Heart right ventricle (tissue), 16 donors: ENCODE results near the gene FKBP4. TPM values are rescaled to one million over a fixed set of nuclear protein-coding genes. Genes with fewer than 3 reads are reported as not detected.

Experiments used
- ATAC-seq, 8 donors: fragments of 200-7000 bp; cut with Tn5 transposase; one replicate each; pipeline ENCODE4 v1.9.1; 2020; ENCODE audit warnings: mild to moderate bottlenecking in 8 of 8, moderate library complexity in 8 of 8, moderate number of reproducible peaks in 1 of 8
- DNase-seq, 2 donors: peaks; one replicate each; pipeline ENCODE4 v3.0.0-alpha.2; 2020
- H3K27ac ChIP-seq, 10 donors: fragments of 200-600 bp; sonication (generic) in 2 of 10; one replicate each; pipeline versions ENCODE4 v1.5.0 to v1.8.0; 2020 to 2022; ENCODE audit warnings: mild to moderate bottlenecking in 3 of 10
- H3K27me3 ChIP-seq, 7 donors: fragments of 200-600 bp; one replicate each; pipeline ENCODE4 v1.8.0; 2021 to 2022; ENCODE audit warnings: mild to moderate bottlenecking in 2 of 7
- H3K36me3 ChIP-seq, 9 donors: fragments of 200-600 bp; sonication (generic) in 1 of 9; one replicate each; pipeline versions ENCODE4 v1.5.0 to v1.8.0; 2020 to 2022; ENCODE audit warnings: mild to moderate bottlenecking in 2 of 9
- H3K4me1 ChIP-seq, 9 donors: fragments of 200-600 bp; sonication (generic) in 1 of 9; one replicate each; pipeline versions ENCODE4 v1.5.0 to v1.8.0; 2020 to 2022; ENCODE audit warnings: mild to moderate bottlenecking in 4 of 9
- H3K4me3 ChIP-seq, 10 donors: fragments of 200-600 bp; sonication (generic) in 2 of 10; one replicate each; pipeline versions ENCODE4 v1.5.0 to v1.8.0; 2020 to 2022; ENCODE audit warnings: mild to moderate bottlenecking in 7 of 10, moderate library complexity in 2 of 10
- H3K9me3 ChIP-seq, 11 donors: fragments of 200-600 bp in 10 of 11; sonication (generic) in 2 of 11; one replicate each; pipeline versions ENCODE4 v1.5.0 to v1.8.0; 2013 to 2022; ENCODE audit warnings: mild to moderate bottlenecking in 2 of 11, control low read depth in 1 of 11, moderate library complexity in 1 of 11
- WGBS, 2 donors: extraction: QIAGEN DNeasy Blood & Tissue Kit; methylation state at CpG; one replicate each; pipeline ENCODE4 v1.1.7; 2013; ENCODE audit warnings: inconsistent platforms in 1 of 2; 5-methylcytosine and 5-hydroxymethylcytosine counted together
- intact Hi-C, 10 donors: fragments of 100-400 bp; cut with DNase I; formaldehyde crosslinking; loops; one replicate each; pipeline versions ENCODE4 v1.11.1 to v1.14.2; 2022
- polyA plus RNA-seq, 2 donors: library from polyadenylated mRNA; stranded (reverse); fragments of 200-250 nt; gene quantifications; one replicate each; pipeline ENCODE4 v1.2.3, GENCODE V29; 2013
- total RNA-seq, 10 donors: library from RNA; stranded (reverse); fragmentation: NEBNext Ultra II Directional in 3 of 10; extraction: Animal tissue kit (Norgen Biotek cat#: 25700) in 3 of 10; gene quantifications; one replicate each; pipeline versions ENCODE4 v1.2.1 to v1.2.4, GENCODE V29; 2021 to 2023
- TF ChIP-seq, protein P1 (sequence below), 9 donors: fragments of 200-600 bp; sonication (generic) in 2 of 9; IDR thresholded peaks; one replicate each; pipeline versions ENCODE4 v1.5.0 to v1.8.0; 2021 to 2022; ENCODE audit warnings: antibody characterized with exemption in 9 of 9, mild to moderate bottlenecking in 5 of 9, moderate library complexity in 1 of 9
- donor health status: Arrhythmogenic right ventricular cardiomyopathy.
- donor health status: ischemic (EF 13 %, LVEDD 7.1; RV severe dilation, severe dysfunction).
- donor health status: healthy with polysubstance abuse.
- donor health status: DM: no; HTN: yes; CAD: no.
- donor health status: DM: no; HTN: no; CAD: no.
- donor health status: ischemic (EF 25% LVEDD 6.9; RV normal size, moderate dysfunction).
- donor health status: ischemic (EF 25% LVEDD 5.7; RV mildly dilated, moderate dysfunction).
- donor health status: healthy.
- donor health status: DM: yes; HTN: yes; CAD: no.
- donor health status: Ischemic cardiomyopathy.
- donor health status: ischemic (EF 35%, LVEDD 5.7; RV mildly dilated, moderate dysfunction).
- donor health status: nonischemic (EF 11% LVEDD 7.7; RV severe dilation, severe dysfunction).
- donor health status: DM: yes; HTN: yes; CAD: no.
- donor health status: PGD.
- donor health status: ischemic (EF 29% LVEDD 5.4; RV normal size, mild dysfunction).
- donor health status: nonischemic (EF 23%, LVEDD 6.1; RV moderate dilation, normal function).

FKBP4 gene
- total and polyA plus RNA-seq, 12 donors: 18.7 to 65.8 (median 49.1) TPM

DNA sequence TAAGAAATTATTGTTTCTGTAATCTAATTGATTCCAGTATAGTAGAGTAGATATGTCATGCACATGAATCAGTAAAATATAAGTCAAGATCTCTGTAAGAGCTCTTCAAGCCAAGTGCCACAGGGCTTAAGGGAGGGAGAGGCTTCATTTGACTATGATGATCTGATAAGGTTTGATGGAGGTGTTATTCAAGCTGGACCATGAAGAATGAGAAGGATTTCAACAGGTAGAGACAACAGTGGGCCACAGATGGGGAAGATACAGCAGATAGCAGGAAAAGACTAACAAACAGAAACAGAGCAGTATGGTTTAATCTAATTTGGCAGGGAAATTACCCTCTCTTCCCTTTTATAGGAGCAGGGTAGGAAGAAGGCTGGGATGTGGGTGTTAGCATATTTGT, 40.6 kb upstream of the FKBP4 start:
- intact Hi-C loops: no loop called here
- peaks cover 0 to 35% (median 13%) of the 10 kb centered on the region in 7 donors for H3K27me3 ChIP-seq
- no peak overlapping the region for H3K4me3 ChIP-seq
- no peak overlapping the region for H3K27ac ChIP-seq
- TF ChIP-seq, protein P1, sequence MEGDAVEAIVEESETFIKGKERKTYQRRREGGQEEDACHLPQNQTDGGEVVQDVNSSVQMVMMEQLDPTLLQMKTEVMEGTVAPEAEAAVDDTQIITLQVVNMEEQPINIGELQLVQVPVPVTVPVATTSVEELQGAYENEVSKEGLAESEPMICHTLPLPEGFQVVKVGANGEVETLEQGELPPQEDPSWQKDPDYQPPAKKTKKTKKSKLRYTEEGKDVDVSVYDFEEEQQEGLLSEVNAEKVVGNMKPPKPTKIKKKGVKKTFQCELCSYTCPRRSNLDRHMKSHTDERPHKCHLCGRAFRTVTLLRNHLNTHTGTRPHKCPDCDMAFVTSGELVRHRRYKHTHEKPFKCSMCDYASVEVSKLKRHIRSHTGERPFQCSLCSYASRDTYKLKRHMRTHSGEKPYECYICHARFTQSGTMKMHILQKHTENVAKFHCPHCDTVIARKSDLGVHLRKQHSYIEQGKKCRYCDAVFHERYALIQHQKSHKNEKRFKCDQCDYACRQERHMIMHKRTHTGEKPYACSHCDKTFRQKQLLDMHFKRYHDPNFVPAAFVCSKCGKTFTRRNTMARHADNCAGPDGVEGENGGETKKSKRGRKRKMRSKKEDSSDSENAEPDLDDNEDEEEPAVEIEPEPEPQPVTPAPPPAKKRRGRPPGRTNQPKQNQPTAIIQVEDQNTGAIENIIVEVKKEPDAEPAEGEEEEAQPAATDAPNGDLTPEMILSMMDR (IDR thresholded peaks at IDR 0.05): no peak
- no peak for DNase-seq
- no peaks in the 10 kb centered on the region for H3K36me3 ChIP-seq
- H3K4me1 ChIP-seq: peaks cover 0 to 5% (median 0%) of the 10 kb centered on the region in 9 donors
- ATAC-seq: no peak
- H3K9me3 ChIP-seq: peaks cover 0 to 7% (median 0%) of the 10 kb centered on the region in 11 donors

DNA sequence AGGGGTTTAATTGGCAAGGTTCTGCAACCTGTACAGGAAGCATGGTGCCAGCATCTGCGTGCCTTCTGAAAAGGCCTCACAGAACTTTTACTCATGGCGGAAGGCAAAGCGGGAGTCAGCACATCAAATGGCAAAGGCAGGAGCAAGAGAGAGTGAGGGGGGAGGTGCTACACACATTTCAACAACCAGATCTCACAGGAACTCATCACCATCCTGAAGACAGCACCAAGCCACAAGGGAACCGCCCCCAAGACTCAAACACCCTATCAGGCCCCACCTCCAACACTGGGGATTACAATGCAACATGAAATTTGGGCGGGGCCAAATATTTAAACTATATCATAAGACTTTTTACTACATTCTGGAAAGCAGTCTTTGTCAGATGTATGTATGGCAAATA, 38.0 kb upstream of the FKBP4 start:
- intact Hi-C loops: no loop called here
- 70 to 77% methylated on average over 5 of the region's 5 CpGs for WGBS, 2 donors
- DNase-seq (no peak), ATAC-seq (no peak)
- no peak overlapping the region for H3K27ac ChIP-seq
- H3K36me3 ChIP-seq: peaks cover 0 to 4% (median 0%) of the 10 kb centered on the region in 9 donors
- H3K4me3 ChIP-seq: no peak overlapping the region
- H3K27me3 ChIP-seq: peaks cover 0 to 20% (median 3%) of the 10 kb centered on the region in 7 donors
- H3K4me1 ChIP-seq: peaks cover 0 to 5% (median 0%) of the 10 kb centered on the region in 9 donors
- peaks cover 0 to 7% (median 0%) of the 10 kb centered on the region in 11 donors for H3K9me3 ChIP-seq
- TF ChIP-seq, protein P1 (IDR thresholded peaks at IDR 0.05): no peak

DNA sequence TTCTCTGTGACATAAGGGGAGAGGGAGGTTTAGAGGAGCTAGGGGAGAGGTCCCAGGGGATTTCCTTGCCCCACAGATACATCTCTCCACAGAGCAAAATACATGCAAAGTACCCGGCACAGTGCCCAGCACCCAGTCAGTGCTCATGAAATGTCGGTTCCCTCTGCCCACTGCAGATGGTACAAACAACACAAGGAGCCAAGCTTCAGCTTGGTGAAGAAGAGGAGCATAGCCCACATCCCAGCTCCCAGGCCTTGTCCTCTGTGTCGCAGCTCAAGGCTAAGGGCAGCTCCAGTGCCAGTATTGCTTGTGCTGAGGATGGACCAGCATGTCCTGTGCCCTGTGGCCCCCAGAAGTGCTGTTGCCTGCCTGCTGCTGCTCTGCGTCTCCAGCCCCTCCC, 35.0 kb upstream of the FKBP4 start:
- H3K36me3 ChIP-seq: peaks cover 0 to 4% (median 0%) of the 10 kb centered on the region in 9 donors
- no peak overlapping the region for H3K4me3 ChIP-seq
- no peak for ATAC-seq
- DNase-seq: no peak
- TF ChIP-seq, protein P1 (IDR thresholded peaks at IDR 0.05): no peak
- H3K9me3 ChIP-seq: peaks cover 0 to 7% (median 0%) of the 10 kb centered on the region in 11 donors
- H3K27ac ChIP-seq: no peak overlapping the region
- no peaks in the 10 kb centered on the region for H3K4me1 ChIP-seq
- intact Hi-C loops: no loop called here
- H3K27me3 ChIP-seq: peaks cover 0 to 9% (median 0%) of the 10 kb centered on the region in 7 donors
- 85 to 86% methylated on average over 4 of the region's 4 CpGs for WGBS, 2 donors

DNA sequence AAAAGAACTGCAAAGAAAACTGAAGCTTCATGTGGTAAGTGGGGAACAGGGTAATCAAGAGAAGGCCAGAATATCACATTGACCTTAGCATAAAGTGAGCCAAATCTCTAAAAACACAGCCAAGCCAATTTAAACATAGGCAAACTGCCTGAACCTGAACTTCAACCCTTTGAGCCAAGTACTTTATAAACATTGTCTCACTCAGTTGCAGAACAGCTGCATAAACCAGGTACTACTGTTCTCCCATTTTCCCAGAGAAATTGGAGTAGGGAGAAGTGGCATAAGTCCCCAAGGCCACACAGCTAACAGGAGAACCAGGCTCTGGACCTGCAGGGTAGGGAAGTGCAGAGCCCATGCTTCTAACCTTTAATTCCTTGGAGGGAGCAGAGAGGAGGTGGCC, 30.4 kb upstream of the FKBP4 start:
- no peak overlapping the region for H3K4me3 ChIP-seq
- intact Hi-C loops: no loop called here

More for the DNA sequence above, 30.4 kb upstream of the FKBP4 start:
- Histone ChIP-seq H3K9me3 (no peaks in the 10 kb centered on the region), H3K4me1 (no peaks in the 10 kb centered on the region), H3K27me3 (no peaks in the 10 kb centered on the region), H3K27ac (no peak overlapping the region), H3K36me3 (peaks cover 0 to 4% (median 0%) of the 10 kb centered on the region in 9 donors)
- no peak for DNase-seq
- ATAC-seq: no peak
- TF ChIP-seq, protein P1 (IDR thresholded peaks at IDR 0.05): no peak
